ENCODE results near the gene MYO1D.

The MYO1D gene

GRCh38 chr17:32495359-32496231 lies 381.3 kb downstream of the MYO1D start:
- in situ Hi-C loops (cut with MboI; ENCODE audit: low sequenced_read_pairs) = no loop called here

DNA sequence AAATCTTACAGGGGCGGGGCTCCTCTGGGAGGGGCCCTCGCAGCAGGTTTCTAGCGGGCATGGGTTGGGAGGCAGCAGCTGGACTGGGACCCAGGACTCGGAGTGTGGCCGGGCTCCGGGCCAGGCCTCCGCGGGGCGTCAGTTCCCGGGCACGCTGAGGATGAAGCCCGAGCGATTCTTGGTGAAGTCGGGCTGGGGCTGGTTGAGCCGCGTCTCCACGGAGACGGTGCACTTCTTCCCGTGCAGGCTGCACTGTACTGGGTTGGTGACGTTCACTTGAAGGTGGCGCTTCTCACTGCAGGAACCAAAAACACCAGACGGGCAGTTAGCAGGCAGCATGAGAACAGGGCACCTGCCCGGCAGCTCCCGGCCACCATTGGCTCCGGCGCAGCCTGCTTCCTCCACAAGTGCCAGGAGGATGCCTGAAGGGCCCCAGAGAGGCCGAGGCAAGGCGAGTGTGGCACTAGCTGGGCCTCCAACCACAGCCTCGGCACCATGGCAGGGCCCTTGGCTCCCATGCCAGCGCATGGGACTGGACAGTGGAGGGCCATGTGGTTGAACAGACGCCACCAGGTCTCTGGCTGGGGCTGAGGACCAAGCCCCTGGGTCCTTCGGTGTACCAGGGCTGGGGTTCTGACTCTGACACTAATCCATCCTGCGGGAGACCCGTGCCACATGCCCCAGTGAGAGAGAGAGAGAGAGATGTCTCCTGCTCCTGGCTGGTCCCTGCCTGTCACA lies 382.1 kb downstream of the MYO1D start:
- in situ Hi-C loops (cut with MboI; ENCODE audit: low sequenced_read_pairs) = no loop called here

DNA sequence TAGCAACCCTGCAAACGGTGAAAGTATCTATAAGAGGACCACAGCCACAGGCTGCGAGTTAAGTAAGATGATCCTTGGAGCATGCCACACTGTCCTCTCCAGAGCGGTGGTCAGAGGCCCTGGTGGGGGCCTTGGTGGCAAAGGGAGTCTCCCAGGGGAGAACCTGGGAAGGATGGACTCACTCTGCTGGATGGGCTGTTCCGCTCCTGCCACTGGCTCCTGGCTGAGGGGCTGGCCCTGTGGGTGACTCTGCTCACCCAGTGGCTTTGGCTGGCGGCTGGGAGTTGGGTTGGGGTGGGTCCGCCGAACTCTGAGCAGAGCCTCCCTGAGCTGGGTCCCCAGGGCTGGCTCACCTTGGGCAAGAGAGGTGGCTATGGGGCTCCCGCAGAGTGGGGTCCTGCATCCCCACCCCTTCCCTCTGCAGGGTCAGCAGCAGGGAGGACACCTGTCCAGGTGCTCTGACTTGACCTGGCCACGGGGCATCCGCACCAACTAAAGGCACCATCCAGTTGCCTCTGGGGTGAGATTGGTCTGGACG lies 382.9 kb downstream of the MYO1D start:
- in situ Hi-C loops (cut with MboI; ENCODE audit: low sequenced_read_pairs) = no loop called here

DNA sequence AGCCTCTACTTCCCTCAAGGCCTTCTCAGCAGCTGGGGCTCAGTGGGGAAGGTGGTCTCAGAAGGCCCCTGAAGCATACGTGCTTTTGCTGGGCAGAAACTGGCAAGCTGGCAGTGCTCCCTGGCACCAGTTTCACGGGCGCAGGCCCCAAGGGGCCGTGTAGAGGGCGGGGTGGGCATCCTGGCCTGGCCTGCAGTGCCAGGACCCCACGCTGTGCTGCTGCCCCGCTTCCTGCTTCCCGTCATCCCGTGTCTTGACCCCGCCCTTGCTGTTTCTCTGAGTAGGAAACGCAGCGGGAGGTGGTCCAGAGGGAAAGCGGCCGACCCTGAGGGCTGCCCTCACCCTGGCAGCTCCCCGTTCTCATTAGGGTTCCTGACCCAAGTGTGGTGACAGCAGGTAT lies 383.4 kb downstream of the MYO1D start:
- in situ Hi-C loops (cut with MboI; ENCODE audit: low sequenced_read_pairs) = no loop called here

DNA sequence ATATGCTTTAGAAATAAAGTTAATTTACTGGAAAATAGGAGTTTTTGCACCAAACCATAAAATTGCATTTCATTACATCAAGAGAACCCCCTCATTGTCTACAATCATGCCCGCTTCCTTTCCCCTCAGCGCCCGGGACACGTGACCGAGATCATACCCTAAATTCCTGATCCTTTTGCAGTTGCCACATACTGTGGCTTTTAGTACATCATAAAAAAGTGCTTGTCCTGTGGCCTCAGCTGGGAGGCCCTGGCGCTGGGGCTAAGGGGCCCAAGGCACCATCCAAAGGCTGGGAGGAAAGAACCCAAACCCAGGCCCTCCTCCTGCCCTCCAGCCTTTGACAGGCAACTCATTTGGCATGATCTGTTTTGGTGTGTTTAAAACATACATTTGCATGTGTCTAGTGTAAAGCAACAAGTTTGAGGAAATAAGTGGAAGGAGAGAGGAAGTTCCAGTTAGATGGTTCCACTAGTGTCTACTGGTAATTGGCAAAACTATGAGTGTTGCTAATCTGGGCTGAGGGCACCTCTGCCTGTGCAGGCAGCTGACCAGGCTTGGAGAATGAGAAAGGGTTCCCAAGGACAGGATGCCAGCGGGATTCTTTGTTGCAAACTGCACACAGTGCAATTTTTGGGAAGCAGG lies 384.2 kb downstream of the MYO1D start:
- in situ Hi-C loops (cut with MboI; ENCODE audit: low sequenced_read_pairs) = no loop called here

- in situ Hi-C loops (cut with MboI; ENCODE audit: low sequenced_read_pairs) = no loop called here
These were observed 384.7 kb downstream of the MYO1D start for GRCh38 chr17:32492264-32492589.

DNA sequence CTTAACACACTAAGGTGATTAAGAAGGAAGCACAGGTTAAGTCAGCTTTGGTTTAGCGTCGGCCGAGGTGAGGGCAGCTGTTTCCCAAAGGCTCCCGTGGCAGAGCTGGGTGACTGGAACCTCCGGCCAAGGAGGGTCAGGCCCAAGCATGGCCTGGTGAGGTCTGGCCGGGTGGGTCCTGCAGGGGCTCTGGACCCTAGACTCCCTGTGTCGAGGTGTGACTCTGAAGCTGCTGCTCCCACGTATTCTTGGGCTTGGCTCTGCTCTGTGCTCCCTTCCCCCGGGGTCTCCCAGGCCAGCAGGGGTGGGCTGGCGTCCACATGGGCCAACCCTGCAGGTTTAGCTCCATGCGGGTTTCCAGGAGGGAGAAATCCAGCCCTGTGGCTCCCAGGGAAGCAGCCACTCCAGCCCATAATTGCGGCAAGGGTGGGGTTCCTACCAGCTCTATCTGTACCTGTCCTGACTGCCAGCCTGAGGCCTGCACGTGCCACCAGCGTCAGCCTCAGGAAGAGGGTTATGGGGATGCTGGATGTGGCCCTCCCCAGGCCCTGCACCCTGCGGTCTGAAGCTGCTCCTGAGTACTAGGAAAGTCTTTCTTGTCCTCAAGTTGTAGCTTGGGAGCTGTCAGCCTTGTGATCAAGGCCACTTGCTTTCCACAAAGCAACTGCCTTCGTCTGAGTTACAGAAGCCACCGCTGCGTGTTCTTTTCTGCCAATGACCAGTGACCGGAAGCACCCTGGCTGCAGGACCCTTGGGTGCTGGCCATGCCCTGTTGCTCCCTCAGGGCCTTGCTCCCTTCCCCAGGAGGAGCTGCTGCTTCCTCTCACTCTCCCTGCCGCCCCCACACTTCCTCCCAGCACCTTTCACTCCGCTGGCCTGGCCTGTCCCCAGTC lies 385.3 kb downstream of the MYO1D start:
- in situ Hi-C loops (cut with MboI; ENCODE audit: low sequenced_read_pairs) = no loop called here

DNA sequence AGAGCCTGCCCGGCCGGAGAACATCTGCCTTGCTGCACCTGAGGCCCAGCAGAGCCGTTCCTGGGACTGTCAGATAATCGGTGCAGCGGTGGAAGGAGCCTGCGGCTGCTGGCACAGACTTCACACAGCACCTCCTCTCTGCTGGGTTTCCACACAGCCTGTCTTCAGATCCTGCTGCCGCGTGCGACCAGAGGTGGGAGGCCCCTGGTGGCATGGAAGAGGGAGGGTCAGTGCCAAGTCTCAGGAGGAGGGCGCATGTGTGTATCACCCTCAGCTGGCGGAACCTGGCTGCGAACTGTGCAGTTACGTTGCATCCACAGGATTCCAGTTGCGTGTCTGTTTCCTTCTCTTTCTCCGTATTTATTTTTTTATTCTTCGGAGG lies 386.8 kb downstream of the MYO1D start:
- in situ Hi-C loops (cut with MboI; ENCODE audit: low sequenced_read_pairs) = no loop called here

DNA sequence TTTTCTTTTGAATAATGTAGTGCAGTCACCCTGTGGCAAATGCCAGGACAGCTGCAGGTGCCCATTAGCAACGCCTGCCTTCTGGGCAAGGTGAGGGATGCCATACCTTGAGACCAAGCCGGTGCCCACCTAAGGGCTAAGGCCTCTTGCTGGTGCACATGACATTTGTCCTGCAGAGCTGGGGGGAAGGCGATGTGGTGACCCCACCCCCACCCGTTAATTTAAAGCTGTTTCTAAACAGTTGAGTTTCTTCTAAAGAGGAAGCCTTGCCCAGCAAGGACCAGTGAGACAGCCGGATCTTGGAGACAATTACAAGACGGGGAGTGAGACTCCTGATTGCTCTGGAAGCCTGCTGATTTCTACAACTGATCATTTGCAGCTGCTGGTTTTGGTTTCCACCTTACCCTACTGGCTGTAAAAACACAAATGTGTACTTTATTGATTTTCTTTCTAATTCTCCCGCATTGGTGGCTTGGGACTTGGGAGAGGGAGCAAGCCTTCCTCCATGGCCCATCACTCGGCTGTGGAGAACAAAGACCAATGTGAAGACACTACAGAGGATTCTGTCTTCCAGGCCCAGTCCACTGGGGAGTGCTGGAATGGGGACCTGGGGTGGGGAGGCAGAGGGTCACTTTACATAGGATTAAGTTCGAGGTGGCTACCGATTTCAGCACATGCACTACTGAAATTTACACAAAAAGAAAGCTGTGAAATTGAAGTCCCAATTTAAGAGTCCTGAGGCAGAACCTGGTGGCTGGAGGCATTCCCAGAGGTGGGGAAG lies 387.4 kb downstream of the MYO1D start:
- in situ Hi-C loops (cut with MboI; ENCODE audit: low sequenced_read_pairs) = no loop called here

- in situ Hi-C loops (cut with MboI; ENCODE audit: low sequenced_read_pairs) = no loop called here
These were observed 388.2 kb downstream of the MYO1D start for GRCh38 chr17:32488604-32489180.

DNA sequence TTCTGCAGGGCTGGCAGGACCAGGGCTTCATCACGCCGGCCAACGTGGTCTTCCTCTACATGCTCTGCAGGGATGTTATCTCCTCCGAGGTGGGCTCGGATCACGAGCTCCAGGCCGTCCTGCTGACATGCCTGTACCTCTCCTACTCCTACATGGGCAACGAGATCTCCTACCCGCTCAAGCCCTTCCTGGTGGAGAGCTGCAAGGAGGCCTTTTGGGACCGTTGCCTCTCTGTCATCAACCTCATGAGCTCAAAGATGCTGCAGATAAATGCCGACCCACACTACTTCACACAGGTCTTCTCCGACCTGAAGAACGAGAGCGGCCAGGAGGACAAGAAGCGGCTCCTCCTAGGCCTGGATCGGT lies 388.8 kb downstream of the MYO1D start:
- in situ Hi-C loops (cut with MboI; ENCODE audit: low sequenced_read_pairs) = no loop called here

- in situ Hi-C loops (cut with MboI; ENCODE audit: low sequenced_read_pairs) = no loop called here
These were observed 389.3 kb downstream of the MYO1D start for GRCh38 chr17:32487473-32488176.

DNA sequence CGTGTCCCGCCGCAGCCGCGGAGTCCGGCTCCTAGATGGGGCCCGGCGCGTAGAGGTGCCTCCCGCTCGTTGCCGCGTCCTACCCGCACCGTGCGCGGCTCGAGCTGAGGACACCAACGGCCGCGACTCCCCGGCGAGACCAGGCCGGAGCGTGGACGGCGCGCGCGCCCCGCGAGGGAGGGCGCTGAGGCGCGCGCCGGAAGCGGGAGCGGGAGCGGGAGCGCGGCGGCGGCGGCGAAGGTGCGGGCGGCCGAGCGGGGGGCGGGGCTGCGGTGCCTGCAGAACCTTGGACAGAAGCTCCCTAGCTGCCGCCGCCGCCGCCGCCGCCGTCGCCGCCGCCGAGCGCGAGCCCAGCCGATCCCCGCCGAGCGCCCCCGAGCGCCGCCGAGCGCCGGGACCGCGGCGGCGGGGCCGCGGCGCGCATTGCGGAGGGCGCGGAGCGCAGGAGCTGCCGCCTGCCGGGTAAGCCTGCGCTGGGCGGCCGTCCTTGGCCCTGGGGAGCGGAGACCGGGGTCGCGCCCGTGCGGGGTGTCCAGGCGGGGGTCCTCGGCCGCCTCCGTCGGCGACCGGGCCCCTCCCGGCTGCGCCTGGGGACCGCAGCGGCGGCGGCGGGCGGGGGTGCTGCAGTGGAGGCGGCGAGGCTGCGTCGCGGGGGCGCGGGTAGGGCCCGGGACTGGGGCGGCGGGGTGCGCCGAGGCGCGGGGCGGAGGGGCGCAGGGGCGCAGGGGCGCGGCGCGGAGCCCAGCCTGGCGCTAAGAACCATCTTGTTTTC lies 390.0 kb downstream of the MYO1D start, which contains the start of gene CDK5R1:
Gene CDK5R1, plus strand, starts transcription at position 293 of the 772 bp plus-strand sequence. CDS start 628 bp downstream, outside the sequence.
- in situ Hi-C loops (cut with MboI; ENCODE audit: low sequenced_read_pairs) = no loop called here

- in situ Hi-C loops (cut with MboI; ENCODE audit: low sequenced_read_pairs) = no loop called here
These were observed 390.7 kb downstream of the MYO1D start for GRCh38 chr17:32486111-32486700.

DNA sequence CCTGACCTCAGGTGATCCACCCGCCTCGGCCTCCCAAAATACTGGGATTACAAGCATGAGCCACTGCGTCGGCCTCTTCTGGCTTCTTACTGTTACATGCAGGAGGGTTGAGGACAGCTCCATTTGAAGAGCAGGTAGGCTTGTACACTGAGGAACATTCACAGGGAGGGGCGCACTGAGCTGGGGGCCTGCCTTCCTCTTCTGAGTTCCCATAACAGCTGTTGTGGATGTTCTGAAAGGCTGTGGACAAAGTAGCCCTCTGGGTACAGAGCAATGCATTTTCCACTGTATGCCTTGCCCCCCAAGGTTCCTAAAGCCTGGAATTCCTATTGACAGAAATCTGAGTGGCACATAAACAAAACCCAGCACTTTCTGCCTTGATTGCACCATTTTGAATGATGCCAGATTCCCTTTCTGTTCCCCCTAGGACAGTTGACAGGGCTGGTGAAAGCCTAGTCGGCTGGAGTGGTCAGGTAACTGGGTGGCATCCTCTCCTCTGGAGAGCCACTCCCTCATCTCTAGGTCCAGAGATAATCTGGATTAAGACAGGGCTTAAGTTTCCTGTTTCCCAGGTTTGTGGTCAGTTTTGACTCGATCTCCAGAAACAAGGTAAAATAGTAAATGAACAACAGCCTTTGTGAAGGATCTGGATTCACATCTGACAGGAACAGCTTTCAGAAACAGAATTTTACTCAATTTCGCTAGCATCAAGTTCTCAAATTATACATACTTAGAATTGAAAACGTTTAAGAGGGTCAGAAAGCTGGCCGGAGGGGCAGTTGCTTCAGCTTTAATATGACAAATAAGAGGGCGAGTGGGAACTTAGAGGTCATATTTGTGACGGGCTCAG lies 391.4 kb downstream of the MYO1D start:
- in situ Hi-C loops (cut with MboI; ENCODE audit: low sequenced_read_pairs) = no loop called here

- in situ Hi-C loops (cut with MboI; ENCODE audit: low sequenced_read_pairs) = no loop called here
These were observed 392.3 kb downstream of the MYO1D start for GRCh38 chr17:32484628-32485027.

- in situ Hi-C loops (cut with MboI; ENCODE audit: low sequenced_read_pairs) = no loop called here
These were observed 392.9 kb downstream of the MYO1D start for GRCh38 chr17:32484041-32484461.
